AG04450 (cell line): ENCODE measurements around the gene S100A3. TPM values are rescaled to one million over a fixed set of nuclear protein-coding genes. Genes with fewer than 3 reads are reported as not detected.
A peak's percentile ranks its signal among the peaks of the same experiment; 100 is the strongest.

Experiments
- CTCF ChIA-PET: fragments of 300-600, 350-600 bp; formaldehyde crosslinking; extraction: SDS; loops from one replicate; lab custom pipeline; 2022; ENCODE audit warnings: antibody characterized with exemption, inconsistent platforms; lab: Charles Lee
- POLR2A ChIA-PET: fragments of 350-600 bp; formaldehyde crosslinking; extraction: SDS; loops from one replicate; lab custom pipeline; 2021; ENCODE audit warnings: antibody characterized with exemption, inconsistent platforms; lab: Yijun Ruan, JAX
- DNase-seq: peaks from one replicate; pipeline ENCODE4 v3.0.0-alpha.2; 2011; ENCODE audit warnings: low read depth, low spot score
- H3K27ac ChIP-seq: one replicate; pipeline ENCODE4 v1.5.1; 2012; ENCODE audit warnings: low read depth, low read length, control low read depth
- H3K27me3 ChIP-seq: one replicate; pipeline ENCODE4 v1.6.0; 2012; ENCODE audit warnings: low read length; ENCODE audit not compliant: control insufficient read depth, insufficient read depth
- H3K4me3 ChIP-seq: 2 replicates; pipeline ENCODE4 v1.5.1; 2011; ENCODE audit warnings: mild to moderate bottlenecking, low read depth, low read length, control low read depth
- H3K9me3 ChIP-seq: 2 replicates; pipeline ENCODE4 v1.5.1; 2012; ENCODE audit warnings: low read length; ENCODE audit not compliant: control insufficient read depth, insufficient read depth
- polyA plus RNA-seq: library from polyadenylated mRNA; depleted of rRNA; stranded (reverse); fragments of >200 nt; gene quantifications from 2 replicates; pipeline ENCODE4 v1.2.3, GENCODE V29; 2011
- TF ChIP-seq, protein P1 (sequence below): IDR thresholded peaks from 2 replicates; pipeline ENCODE4 v1.5.1; 2011; ENCODE audit warnings: low read depth, low read length, control low read depth, inconsistent platforms

Gene S100A3
- polyA plus RNA-seq, 1 experiment: 1.8 TPM

DNA sequence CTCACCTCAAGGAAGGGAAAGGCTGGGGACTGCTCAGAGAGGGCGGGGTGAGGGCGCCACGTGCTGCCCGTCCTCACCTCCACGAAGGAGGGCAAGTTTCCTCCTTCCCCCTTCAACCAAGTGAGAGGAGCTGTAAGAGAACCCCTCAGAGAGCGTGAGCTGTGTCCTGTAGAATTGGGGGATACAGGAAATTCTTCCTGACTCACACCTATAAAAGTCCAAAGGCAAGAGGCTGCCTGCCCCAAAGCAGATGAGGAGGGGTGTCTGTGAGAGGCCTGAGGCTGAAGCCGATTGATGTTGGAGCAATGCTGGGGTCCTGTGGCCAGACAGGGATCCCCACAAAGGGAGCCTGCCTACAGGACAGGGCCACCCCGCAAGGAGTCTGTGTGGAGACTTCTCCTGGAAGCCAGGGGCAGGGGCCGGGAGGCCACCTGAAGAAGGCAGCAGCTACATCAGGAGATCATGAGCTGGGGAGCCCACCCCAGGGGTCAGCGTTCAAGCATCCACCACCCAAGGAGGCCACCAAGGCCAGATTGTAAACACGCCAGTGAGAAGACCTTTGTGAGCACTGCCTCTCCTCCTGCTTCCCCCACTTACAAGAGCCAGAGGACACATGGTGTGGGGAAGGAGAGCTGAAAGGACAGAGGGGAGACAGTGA is 41.0 kb downstream of the S100A3 start:
- Histone ChIP-seq H3K27ac (peak overlapping the region; percentile 31), H3K9me3 (no peaks in the 10 kb centered on the region), H3K4me3 (no peak overlapping the region), H3K27me3 (no peaks in the 10 kb centered on the region)
- ChIA-PET POLR2A (interaction anchor here (1.7 to 2.3 kb wide), 3 partner anchors 58 to 126 kb away, joined by 6 to 23 read pairs (median 14); partner anchors contain the start of gene CHTOP), CTCF (interaction anchor here (0.8 to 6.2 kb wide), 8 partner anchors 12 to 156 kb away, joined by 3 to 163 read pairs (median 4); no protein-coding TSS in a partner anchor)
- TF ChIP-seq, protein P1, sequence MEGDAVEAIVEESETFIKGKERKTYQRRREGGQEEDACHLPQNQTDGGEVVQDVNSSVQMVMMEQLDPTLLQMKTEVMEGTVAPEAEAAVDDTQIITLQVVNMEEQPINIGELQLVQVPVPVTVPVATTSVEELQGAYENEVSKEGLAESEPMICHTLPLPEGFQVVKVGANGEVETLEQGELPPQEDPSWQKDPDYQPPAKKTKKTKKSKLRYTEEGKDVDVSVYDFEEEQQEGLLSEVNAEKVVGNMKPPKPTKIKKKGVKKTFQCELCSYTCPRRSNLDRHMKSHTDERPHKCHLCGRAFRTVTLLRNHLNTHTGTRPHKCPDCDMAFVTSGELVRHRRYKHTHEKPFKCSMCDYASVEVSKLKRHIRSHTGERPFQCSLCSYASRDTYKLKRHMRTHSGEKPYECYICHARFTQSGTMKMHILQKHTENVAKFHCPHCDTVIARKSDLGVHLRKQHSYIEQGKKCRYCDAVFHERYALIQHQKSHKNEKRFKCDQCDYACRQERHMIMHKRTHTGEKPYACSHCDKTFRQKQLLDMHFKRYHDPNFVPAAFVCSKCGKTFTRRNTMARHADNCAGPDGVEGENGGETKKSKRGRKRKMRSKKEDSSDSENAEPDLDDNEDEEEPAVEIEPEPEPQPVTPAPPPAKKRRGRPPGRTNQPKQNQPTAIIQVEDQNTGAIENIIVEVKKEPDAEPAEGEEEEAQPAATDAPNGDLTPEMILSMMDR: no peak
- DNase-seq: no peak

DNA sequence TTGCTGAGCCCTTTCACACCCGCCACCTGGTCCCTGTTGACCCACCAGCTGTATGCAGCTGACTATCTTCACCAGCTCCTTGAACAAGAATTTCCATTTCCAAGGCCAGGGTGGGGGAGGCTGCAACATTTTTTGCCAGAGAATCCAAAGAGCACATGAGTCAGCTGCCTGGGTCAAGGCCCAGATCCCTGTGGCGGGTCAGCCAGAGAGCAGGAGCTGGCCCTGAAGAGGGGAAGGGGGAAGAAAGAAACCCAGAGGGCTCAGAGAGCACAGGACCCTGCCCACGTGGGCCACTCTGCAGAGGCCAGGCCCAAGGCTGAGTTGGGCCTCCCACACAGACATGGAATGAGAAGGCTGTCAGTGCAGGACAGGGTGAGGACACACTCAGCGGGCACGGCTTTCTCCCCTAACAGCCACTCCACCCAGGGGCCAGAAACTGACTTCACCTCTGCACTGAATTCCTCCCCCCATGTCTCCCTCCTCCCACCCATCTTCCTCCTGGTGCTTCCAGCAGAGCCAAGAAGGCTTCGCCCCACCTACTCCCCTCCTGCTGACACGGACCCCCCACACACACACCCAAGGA is 42.1 kb downstream of the S100A3 start:
- H3K27ac ChIP-seq: peak overlapping the region; percentile 90
- ChIA-PET CTCF (interaction anchor here (1.5 to 6.2 kb wide), 4 partner anchors 11 to 154 kb away, joined by 7 to 163 read pairs (median 16); no protein-coding TSS in a partner anchor), POLR2A (interaction anchor here (0.7 to 2.3 kb wide), 12 partner anchors 16 to 1554 kb away, joined by 3 to 23 read pairs (median 5); partner anchors contain the start of genes CHTOP, S100A13, S100A14 and S100A6)
- TF ChIP-seq, protein P1: no peak
- H3K9me3 ChIP-seq: no peaks in the 10 kb centered on the region
- peak; percentile 90 for DNase-seq
- H3K4me3 ChIP-seq: no peak overlapping the region
- H3K27me3 ChIP-seq: no peaks in the 10 kb centered on the region

DNA sequence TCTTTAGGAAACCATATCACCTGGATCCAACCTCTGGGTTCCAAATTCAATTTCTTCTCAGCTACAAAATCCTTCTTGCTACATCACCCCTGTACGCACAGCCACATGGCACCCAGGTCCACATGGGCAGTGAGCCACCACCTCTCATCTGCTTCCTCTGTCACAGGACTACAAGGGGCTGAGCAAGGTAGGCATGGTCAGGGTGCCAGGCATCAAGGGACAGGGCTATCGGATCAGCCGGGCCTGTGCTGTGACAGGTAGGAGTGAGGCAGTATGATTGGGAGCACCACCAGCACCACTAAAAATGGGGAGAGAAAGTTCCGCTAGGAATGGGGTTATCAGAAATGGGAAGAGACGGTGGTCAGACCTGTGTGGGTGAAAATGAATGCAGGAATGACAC is 42.7 kb downstream of the S100A3 start:
- Histone ChIP-seq H3K9me3 (no peaks in the 10 kb centered on the region), H3K4me3 (no peak overlapping the region), H3K27me3 (no peaks in the 10 kb centered on the region), H3K27ac (peak overlapping the region; percentile 59)
- POLR2A ChIA-PET: interaction anchor here (0.7 to 2.3 kb wide), 12 partner anchors 16 to 1554 kb away, joined by 3 to 23 read pairs (median 5); partner anchors contain the start of genes CHTOP, S100A13, S100A14 and S100A6
- CTCF ChIA-PET: interaction anchor here (1.5 to 6.2 kb wide), 4 partner anchors 11 to 154 kb away, joined by 7 to 163 read pairs (median 16); no protein-coding TSS in a partner anchor
- no peak for DNase-seq
- TF ChIP-seq, protein P1: no peak

DNA sequence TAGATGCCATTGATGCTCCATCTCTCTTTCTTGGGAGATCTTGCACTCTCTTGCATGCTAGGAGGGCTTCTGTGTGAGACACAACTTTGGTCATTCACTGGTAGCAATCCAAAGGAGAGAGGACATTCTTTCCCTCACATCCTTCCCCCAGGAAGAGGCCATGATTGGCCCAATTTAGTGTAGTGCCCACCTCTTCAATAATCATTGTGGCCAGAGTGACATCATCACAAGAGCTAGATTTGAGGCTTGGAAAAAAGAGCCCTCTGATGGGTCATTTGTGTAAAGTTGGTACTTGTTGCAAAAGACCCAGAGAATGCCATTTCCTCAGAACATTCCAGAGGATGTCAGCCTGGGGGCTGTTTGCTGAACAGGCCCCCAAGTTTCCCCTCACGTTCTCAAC is 43.5 kb downstream of the S100A3 start:
- Histone ChIP-seq H3K27me3 (no peaks in the 10 kb centered on the region), H3K4me3 (no peak overlapping the region), H3K9me3 (no peaks in the 10 kb centered on the region), H3K27ac (no peak overlapping the region)
- TF ChIP-seq, protein P1: no peak
- CTCF ChIA-PET: interaction anchor here (2.2 to 3.3 kb wide), 2 partner anchors 10 to 153 kb away, joined by 14 to 19 read pairs; no protein-coding TSS in a partner anchor
- no peak for DNase-seq
- POLR2A ChIA-PET: interaction anchor here (1.5 kb wide), 1 partner anchor 15 kb away, joined by 5 read pairs; no protein-coding TSS in a partner anchor
